GM13976 (cell line): Measurements from ENCODE around the gene HID1.
A peak's percentile ranks its signal among the peaks of the same experiment; 100 is the strongest.

Source experiments
- DNase-seq: peaks from one replicate; pipeline ENCODE4 v3.0.0; 2012; ENCODE audit warnings: low spot score
- in situ Hi-C: fragments of 300-500 bp; cut with MboI; formaldehyde crosslinking; loops from one replicate; pipeline ENCODE4 v1.12.0; 2022; ENCODE audit warnings: low sequenced_read_pairs, mixed read lengths, inconsistent platforms; ENCODE audit not compliant: unreplicated experiment
- TF ChIP-seq, protein P1 (sequence below): IDR thresholded peaks from 2 replicates; pipeline ENCODE4 v1.5.1; 2012; ENCODE audit warnings: borderline replicate concordance, mild to moderate bottlenecking; ENCODE audit not compliant: insufficient read depth; ENCODE audit errors: extremely low read depth, missing control alignments, control extremely low read depth

Gene HID1

DNA sequence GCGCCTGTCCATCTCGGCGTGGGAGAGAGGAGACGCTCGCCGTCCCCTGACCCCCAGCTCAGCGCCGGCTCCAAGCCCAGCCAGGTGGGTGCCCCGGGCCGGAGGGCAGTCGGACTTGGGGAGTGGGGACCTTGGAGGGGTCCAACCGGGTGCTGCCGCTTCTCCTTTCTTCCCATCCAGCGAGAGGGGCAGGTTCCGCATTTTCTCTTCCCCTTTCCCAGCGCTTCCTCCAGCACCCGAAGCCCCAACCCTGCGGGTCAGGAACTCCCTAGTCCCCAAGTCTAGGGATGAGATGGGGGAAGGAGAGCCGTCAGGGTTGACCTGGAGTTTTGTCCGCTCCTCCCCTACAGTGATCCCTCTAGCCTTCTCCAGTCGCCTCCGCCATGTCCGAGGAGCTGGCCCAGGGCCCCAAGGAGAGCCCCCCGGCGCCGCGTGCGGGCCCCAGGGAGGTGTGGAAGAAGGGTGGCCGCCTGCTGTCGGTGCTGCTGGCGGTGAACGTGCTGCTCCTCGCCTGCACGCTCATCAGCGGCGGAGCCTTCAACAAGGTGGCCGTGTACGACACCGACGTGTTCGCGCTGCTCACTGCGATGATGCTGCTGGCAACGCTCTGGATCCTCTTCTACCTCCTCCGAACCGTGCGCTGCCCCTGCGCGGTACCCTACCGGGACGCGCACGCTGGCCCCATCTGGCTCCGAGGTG, 48.2 kb downstream of the HID1 start, which contains the start of gene OTOP2:
Gene OTOP2, plus strand, starts transcription at position 24 of the 699 bp plus-strand sequence. Its CDS starts 360 bp downstream, at position 384.
- TF ChIP-seq, protein P1, sequence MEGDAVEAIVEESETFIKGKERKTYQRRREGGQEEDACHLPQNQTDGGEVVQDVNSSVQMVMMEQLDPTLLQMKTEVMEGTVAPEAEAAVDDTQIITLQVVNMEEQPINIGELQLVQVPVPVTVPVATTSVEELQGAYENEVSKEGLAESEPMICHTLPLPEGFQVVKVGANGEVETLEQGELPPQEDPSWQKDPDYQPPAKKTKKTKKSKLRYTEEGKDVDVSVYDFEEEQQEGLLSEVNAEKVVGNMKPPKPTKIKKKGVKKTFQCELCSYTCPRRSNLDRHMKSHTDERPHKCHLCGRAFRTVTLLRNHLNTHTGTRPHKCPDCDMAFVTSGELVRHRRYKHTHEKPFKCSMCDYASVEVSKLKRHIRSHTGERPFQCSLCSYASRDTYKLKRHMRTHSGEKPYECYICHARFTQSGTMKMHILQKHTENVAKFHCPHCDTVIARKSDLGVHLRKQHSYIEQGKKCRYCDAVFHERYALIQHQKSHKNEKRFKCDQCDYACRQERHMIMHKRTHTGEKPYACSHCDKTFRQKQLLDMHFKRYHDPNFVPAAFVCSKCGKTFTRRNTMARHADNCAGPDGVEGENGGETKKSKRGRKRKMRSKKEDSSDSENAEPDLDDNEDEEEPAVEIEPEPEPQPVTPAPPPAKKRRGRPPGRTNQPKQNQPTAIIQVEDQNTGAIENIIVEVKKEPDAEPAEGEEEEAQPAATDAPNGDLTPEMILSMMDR = no peak
- in situ Hi-C loops = loop anchor here (5.0 kb wide), 1 partner anchor 33 kb away; no protein-coding TSS in a partner anchor
- peak; percentile 58 for DNase-seq

DNA sequence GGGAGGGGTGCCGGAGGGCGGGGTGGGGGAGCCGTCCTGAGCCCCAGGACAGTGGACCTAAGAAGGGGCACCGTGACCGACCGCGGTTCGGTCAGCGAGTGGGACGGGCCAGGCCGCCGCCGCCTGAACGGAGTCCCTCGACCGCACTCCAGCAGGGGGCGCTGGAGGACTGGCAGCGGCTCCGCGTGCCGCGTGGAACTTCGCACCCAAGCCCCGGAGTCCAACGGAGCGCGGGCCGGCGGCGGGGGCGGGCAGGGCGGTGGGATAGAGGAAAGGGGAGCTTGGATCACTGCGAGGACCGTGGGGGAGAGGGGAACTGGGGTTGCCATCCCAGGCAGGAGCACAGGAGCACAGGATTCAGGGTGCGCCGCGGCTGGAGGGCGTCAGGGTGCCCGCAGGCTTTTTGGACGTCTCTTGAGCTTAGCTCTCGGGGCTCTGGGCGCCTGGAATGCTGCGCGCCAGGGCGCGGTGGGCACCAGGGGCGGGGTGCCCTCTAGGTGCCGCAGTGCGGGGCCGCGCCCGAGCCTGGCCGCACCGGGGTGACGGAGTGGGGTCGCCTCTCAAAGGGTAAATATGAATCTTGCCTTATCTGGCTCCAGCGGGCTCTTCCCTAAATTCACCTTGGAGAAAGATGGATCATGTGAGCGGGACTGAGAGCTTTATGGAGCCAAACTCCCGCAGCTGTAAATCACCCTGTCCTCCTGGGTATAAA, 48.9 kb downstream of the HID1 start:
- peak; percentile 93 for DNase-seq
- TF ChIP-seq, protein P1 = peak; percentile 93

DNA sequence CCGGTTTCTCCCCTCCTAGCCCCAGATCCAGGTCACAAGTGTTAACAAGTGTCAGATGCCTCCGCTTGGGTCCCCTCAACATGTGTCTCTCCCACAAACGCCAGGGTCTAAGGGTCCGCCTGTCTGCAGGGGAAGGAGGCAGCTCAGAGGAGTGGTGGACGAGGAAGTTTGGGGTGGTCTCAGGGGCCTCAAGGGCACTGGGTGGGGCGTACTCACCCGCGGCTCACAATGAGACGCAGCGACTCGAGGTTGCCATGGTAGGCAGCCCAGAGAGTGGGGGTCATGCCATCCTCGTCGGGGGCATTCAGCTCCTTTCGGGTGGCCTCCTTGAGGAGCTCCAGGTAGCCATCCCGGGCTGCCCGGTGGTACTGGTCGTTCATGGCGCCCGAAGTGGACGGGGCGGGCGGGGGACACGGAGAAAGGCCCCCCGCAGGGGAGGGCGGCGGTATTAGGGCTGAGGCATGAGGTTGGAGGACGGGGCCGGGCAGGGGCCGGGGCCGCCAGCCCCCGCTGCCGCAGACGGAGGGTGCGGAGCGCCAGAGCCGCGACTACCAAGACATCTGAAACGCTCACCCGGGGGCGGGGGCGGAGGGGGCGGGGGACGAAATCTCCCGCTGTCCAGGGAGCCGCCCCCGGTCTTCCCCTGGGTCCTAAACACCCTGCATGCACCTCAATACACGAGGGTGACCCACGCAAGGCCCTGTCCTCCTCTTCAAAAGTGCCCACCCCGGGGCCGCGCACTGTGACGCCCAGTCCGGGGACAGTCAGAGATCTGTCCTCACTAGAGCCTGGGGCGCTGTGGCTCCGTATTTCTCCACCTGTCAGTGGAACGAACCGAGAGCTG, 49.6 kb downstream of the HID1 start, which contains the start of gene USH1G:
Gene USH1G, minus strand, starts transcription at position 562 of the 844 bp plus-strand sequence. Its CDS starts 182 bp downstream, at position 380.
- TF ChIP-seq, protein P1 = peak; percentile 3
- in situ Hi-C loops = loop anchor here (5.0 kb wide), 1 partner anchor 34 kb away; no protein-coding TSS in a partner anchor

More for the DNA sequence above, 48.9 kb downstream of the HID1 start:
- in situ Hi-C loops = loop anchor here (5.0 kb wide), 1 partner anchor 34 kb away; no protein-coding TSS in a partner anchor

DNA sequence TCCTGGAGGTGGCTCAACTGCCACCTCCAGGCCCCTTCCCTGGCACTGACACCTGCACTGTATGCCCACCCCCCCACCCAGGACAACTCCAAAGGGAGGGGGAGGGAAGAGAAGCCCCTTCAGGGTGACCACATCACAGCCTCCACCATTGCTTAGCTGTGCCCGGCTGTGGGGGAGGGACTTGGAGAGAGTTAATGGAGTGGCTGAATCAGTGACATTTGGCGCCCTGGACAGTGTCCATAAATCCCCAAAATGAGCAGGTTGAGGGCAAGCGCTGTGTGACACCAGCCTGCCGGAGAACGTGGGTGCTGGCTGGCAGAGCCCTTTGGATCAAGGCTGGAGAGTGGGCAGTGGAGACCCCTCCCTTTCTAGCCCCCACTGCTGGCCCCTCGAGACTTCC, 50.4 kb downstream of the HID1 start:
- TF ChIP-seq, protein P1 = no peak
- no peak for DNase-seq
- in situ Hi-C loops = loop anchor here (5.0 kb wide), 1 partner anchor 35 kb away; no protein-coding TSS in a partner anchor

More for the DNA sequence above, 49.6 kb downstream of the HID1 start, which contains the start of gene USH1G:
- peak; percentile 77 for DNase-seq

DNA sequence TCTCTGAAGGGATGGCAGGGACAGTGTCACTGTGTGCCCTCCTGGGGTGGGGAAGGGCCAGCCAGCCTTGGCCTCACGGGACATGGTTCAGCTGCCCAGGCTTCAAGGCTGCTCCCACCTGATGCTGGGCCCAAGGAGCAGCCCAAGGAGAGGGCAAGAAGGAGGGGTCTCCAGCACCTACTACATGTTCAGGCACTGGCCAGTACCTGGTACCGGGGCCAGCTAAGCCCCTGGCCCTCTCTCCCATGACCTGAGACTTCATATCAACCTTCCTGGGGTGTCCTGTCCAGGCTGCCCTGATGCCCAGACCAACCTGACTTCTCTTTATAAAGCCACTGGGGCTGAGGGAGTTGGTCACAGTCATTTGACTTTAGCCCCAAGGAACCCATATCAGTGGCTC, 50.8 kb downstream of the HID1 start:
- TF ChIP-seq, protein P1 = no peak
- in situ Hi-C loops = loop anchor here (5.0 kb wide), 1 partner anchor 36 kb away; no protein-coding TSS in a partner anchor
- no peak for DNase-seq
